Gastrocnemius medialis (tissue), 4 donors: ENCODE results near the gene BATF2.

ENCODE experiments used
- CTCF ChIP-seq, 5 experiments: fragments of 450-650 bp in 3 of 5; fragments of 200-600 bp in 2 of 5; sonication (generic) in 2 of 5; IDR thresholded peaks in 4 of 5; conservative IDR thresholded peaks in 1 of 5; 1 replicate in 4 of 5; 2 replicates in 1 of 5; pipeline ENCODE4 v1.5.1; 2016 to 2019; ENCODE audit warnings: antibody characterized with exemption in 5 of 5, mild to moderate bottlenecking in 3 of 5, moderate library complexity in 3 of 5
- POLR2A ChIP-seq, 2 donors: fragments of 450-650 bp; IDR thresholded peaks; one replicate each; pipeline ENCODE4 v1.6.1; 2017; ENCODE audit warnings: antibody characterized with exemption in 2 of 2, mild to moderate bottlenecking in 2 of 2, moderate library complexity in 2 of 2

- TF ChIP-seq CTCF (IDR thresholded peaks at IDR 0.05 in 4 of 5, conservative IDR thresholded peaks at IDR 0.05 in 1 of 5) (no peak), POLR2A (IDR thresholded peaks at IDR 0.05) (no peak)
Measured at GRCh38 chr11:65019824-65020223, 23.1 kb upstream of the BATF2 start.
